K562 (cell line): Measurements from ENCODE around the gene RNPEP. TPM values are rescaled to one million over a fixed set of nuclear protein-coding genes. Genes with fewer than 3 reads are reported as not detected.

ENCODE experiments used
- ARID3B ChIP-seq: fragments of 250-450 bp; sonication (Bioruptor Pico); IDR thresholded peaks from 2 replicates; pipeline ENCODE4 v1.4.0; 2020; ENCODE audit warnings: borderline replicate concordance
- ILF3 ChIP-seq: fragments of 450-650 bp; IDR thresholded peaks from 2 replicates; pipeline ENCODE4 v1.6.1; 2018; ENCODE audit warnings: antibody characterized with exemption, mild to moderate bottlenecking, moderate library complexity, borderline replicate concordance
- PCBP1 ChIP-seq: fragments of 200-400 bp; formaldehyde crosslinking; IDR thresholded peaks from 2 replicates; pipeline ENCODE4 v1.6.1; 2018; ENCODE audit warnings: mild to moderate bottlenecking, low read depth, low read length; ENCODE audit not compliant: poor library complexity, severe bottlenecking
- POLR3G ChIP-seq: IDR thresholded peaks from 2 replicates; pipeline ENCODE4 v1.6.1; 2011; ENCODE audit not compliant: insufficient read length, insufficient replicate concordance; ENCODE audit errors: extremely low read depth
- RBBP5 ChIP-seq: fragments of 200-600 bp; sonication (generic); IDR thresholded peaks from 2 replicates; pipeline ENCODE4 v1.6.1; 2012; ENCODE audit warnings: borderline replicate concordance, mild to moderate bottlenecking, low read length, control low read depth, inconsistent platforms; ENCODE audit not compliant: insufficient read depth, poor library complexity, severe bottlenecking
- TAF7 ChIP-seq: fragments of 450-650 bp; IDR thresholded peaks from 2 replicates; pipeline ENCODE4 v1.6.1; 2016; ENCODE audit warnings: missing genetic modification characterization, missing compliant biosample characterization
- TBP ChIP-seq: optimal IDR thresholded peaks from 2 replicates; pipeline ENCODE3; 2011; ENCODE audit warnings: low read depth, low read length, improper control_type of control experiment
- TEAD1 ChIP-seq, 2 experiments: fragments of 450-650 bp in 1 of 2; sonication (generic) in 1 of 2; formaldehyde crosslinking; IDR thresholded peaks; 2 replicates each; pipeline versions ENCODE4 v1.4.0 to v1.8.0; 2020 to 2022; ENCODE audit warnings: mild to moderate bottlenecking in 2 of 2, missing genetic modification reagents in 1 of 2
- TFAM ChIP-seq: fragments of 250-450 bp; sonication (Bioruptor Pico); conservative IDR thresholded peaks from 2 replicates; pipeline ENCODE4 v1.5.0; 2021; ENCODE audit warnings: mild to moderate bottlenecking, moderate library complexity
- TRIM24 ChIP-seq, 2 experiments: fragments of 450-650 bp; IDR thresholded peaks; 2 replicates each; pipeline ENCODE4 v1.6.1; 2016
- U2AF2 ChIP-seq: fragments of 200-400 bp; formaldehyde crosslinking; optimal IDR thresholded peaks from 2 replicates; pipeline ENCODE3; 2017; ENCODE audit warnings: low read depth, mild to moderate bottlenecking, low read length
- WHSC1 ChIP-seq: IDR thresholded peaks from one replicate; pipeline ENCODE4 v1.6.1; 2012; ENCODE audit warnings: low read length, control low read depth, inconsistent platforms
- ZBTB2 ChIP-seq: fragments of 450-650 bp; IDR thresholded peaks from 2 replicates; pipeline ENCODE4 v1.6.1; 2016; ENCODE audit warnings: antibody characterized with exemption
- ZC3H8 ChIP-seq: fragments of 450-650 bp; IDR thresholded peaks from 2 replicates; pipeline ENCODE4 v1.6.1; 2017
- ZSCAN29 ChIP-seq: fragments of 450-650 bp; IDR thresholded peaks from 2 replicates; pipeline ENCODE4 v1.6.1; 2017
- polyA plus RNA-seq, 8 experiments: library from polyadenylated mRNA; depleted of rRNA in 4 of 8; stranded (reverse) in 5 of 8; unstranded in 3 of 8; fragments of >200 nt; fragmentation: Nextera tagmentation in 2 of 8; fragmentation: Illumina TruSeq in 1 of 8; extraction: Ambion mirVana in 2 of 8; extraction: Trizol in 1 of 8; gene quantifications; 2 replicates each; pipeline versions ENCODE4 v1.2.1 to v1.2.3, GENCODE V29; 2011 to 2014; ENCODE audit warnings: inconsistent platforms in 1 of 8, missing spikeins in 1 of 8
- total RNA-seq, 7 experiments: library from RNA; depleted of rRNA in 6 of 7; stranded (reverse); fragments of >200 nt in 6 of 7; fragmentation: Illumina TruSeq in 2 of 7; extraction: Trizol in 2 of 7; gene quantifications; 2 replicates each; pipeline versions ENCODE4 v1.2.1 to v1.2.3, GENCODE V29; 2011 to 2021; ENCODE audit warnings: low replicate concordance in 1 of 7
- TF ChIP-seq, protein P1 (sequence below), 2 experiments: fragments of 450-650 bp; formaldehyde crosslinking in 1 of 2; IDR thresholded peaks; 2 replicates each; pipeline versions ENCODE4 v1.4.0 to v1.6.1; 2014 to 2020; ENCODE audit warnings: mild to moderate bottlenecking in 2 of 2, borderline replicate concordance in 1 of 2, low read depth in 1 of 2
- TF ChIP-seq, protein P2 (sequence below): sonication (generic); formaldehyde crosslinking; IDR thresholded peaks from 2 replicates; pipeline ENCODE4 v1.9.0; 2022; ENCODE audit warnings: mild to moderate bottlenecking, missing genetic modification reagents

The RNPEP gene
- total and polyA plus RNA-seq, 9 of the 15 experiments (the other 6 are each of a cell fraction or from before 2014, with no cell fraction given) = 27.5 to 131 (median 63.4) TPM

DNA sequence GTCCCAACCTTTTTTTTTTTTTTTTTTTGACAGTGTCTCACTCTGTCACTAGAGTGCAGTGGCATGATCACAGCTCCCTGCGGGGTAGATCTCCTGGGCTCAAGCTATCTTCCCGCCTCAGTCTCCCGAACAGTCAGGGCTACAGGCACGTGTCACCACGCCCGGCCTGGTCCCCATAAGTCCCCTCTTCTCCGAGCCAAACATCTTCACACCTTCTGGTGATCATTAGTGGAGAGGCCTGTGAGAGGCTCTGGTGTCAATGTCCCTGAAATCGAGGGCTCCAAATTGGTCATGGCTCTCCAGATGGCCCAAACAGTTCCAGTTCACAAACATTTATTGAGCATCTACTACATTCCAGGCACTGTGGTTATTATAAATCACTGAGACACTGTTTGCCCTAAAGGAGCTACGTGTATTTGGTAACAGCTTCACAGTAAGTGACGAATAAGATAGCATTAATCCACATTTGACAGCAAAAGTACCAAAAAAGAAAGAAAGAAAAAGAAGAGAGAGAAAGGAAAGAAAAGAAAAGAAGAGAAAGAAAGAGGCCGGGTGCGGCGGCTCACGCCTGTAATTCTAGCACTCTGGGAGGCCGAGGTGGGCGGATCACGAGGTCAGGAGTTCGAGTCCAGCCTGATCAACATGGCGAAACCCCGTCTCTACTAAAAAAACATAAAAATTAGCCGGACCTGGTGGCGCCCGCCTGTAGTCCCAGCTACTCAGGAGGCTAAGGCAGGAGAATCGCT lies 28.0 kb upstream of the RNPEP start (continued):
- TF ChIP-seq ZBTB2 (no peak), ILF3 (no peak), RBBP5 (no peak), TEAD1 (CRISPR knock-in tag; IDR thresholded peaks at IDR 0.05) (peak in 1 of 2 experiments; percentile 55; a peak in 1 of 4 replicates), POLR3G (no peak), WHSC1 (no peak), TRIM24 (IDR thresholded peaks at IDR 0.05) (no peak), U2AF2 (no peak), ZSCAN29 (no peak), TAF7 (tag) (no peak), ARID3B (no peak), PCBP1 (no peak), TBP (no peak), ZC3H8 (no peak), TFAM (no peak)
- TF ChIP-seq, protein P1, sequence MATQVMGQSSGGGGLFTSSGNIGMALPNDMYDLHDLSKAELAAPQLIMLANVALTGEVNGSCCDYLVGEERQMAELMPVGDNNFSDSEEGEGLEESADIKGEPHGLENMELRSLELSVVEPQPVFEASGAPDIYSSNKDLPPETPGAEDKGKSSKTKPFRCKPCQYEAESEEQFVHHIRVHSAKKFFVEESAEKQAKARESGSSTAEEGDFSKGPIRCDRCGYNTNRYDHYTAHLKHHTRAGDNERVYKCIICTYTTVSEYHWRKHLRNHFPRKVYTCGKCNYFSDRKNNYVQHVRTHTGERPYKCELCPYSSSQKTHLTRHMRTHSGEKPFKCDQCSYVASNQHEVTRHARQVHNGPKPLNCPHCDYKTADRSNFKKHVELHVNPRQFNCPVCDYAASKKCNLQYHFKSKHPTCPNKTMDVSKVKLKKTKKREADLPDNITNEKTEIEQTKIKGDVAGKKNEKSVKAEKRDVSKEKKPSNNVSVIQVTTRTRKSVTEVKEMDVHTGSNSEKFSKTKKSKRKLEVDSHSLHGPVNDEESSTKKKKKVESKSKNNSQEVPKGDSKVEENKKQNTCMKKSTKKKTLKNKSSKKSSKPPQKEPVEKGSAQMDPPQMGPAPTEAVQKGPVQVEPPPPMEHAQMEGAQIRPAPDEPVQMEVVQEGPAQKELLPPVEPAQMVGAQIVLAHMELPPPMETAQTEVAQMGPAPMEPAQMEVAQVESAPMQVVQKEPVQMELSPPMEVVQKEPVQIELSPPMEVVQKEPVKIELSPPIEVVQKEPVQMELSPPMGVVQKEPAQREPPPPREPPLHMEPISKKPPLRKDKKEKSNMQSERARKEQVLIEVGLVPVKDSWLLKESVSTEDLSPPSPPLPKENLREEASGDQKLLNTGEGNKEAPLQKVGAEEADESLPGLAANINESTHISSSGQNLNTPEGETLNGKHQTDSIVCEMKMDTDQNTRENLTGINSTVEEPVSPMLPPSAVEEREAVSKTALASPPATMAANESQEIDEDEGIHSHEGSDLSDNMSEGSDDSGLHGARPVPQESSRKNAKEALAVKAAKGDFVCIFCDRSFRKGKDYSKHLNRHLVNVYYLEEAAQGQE (IDR thresholded peaks at IDR 0.05; ENCODE audit: borderline replicate concordance) = no peak
- TF ChIP-seq, protein P1 (CRISPR knock-in tag; IDR thresholded peaks at IDR 0.05; ENCODE audit: low read depth) = no peak
- TF ChIP-seq, protein P2, sequence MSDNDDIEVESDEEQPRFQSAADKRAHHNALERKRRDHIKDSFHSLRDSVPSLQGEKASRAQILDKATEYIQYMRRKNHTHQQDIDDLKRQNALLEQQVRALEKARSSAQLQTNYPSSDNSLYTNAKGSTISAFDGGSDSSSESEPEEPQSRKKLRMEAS (CRISPR knock-in tag) = peak; percentile 32; the same call in 1 of the 2 replicates
